ENCODE measurements around the gene DSTYK. TPM values are rescaled to one million over a fixed set of nuclear protein-coding genes. Genes with fewer than 3 reads are reported as not detected.

The DSTYK gene
- total RNA-seq, 4 donors from 2014 or later, result 15.1 to 18.7 (median 16.2) TPM

DNA sequence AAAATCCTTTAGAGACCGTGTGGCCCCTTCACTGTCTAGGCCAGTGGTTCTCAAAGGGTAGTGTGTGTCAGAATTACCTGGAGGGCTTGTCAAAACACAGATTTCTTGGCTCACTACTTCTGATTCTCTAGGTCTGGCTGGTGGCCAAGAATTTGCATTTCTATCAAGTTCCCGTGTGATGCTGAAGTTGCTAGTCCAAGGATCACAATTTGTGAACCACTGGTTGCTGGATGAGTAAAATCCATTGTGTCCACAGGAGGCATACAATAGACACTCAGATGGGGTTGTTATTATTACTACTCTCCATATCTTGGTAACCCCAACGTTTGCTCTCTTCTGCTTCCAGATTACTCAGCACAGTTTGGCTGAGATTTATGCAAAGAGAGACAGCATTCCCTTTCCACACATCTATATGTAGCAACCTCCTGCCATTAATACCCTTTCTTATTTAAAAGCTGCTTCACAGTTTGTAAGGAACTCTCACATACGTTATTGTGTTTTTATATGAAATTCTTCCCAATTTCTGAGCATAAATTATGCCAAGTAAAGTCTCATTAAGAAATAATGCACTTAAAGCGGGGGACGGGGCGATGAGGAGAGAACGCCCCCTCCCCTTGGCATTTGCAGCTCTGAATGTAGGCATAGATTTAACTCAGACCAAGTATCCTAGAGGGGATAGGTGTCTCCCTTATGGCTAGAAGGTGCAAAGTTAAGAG lies 15.5 kb upstream of the DSTYK start:
- peak overlapping the region in 3 of 4 donors; percentile 54 to 63 (median 62) for H3K27ac ChIP-seq
- ATAC-seq, result no peak
- WGBS, 2 donors (ENCODE audit: low coverage in 1 of 2), result 8 to 11% methylated on average over 6 to 8 of the region's 8 CpGs

DNA sequence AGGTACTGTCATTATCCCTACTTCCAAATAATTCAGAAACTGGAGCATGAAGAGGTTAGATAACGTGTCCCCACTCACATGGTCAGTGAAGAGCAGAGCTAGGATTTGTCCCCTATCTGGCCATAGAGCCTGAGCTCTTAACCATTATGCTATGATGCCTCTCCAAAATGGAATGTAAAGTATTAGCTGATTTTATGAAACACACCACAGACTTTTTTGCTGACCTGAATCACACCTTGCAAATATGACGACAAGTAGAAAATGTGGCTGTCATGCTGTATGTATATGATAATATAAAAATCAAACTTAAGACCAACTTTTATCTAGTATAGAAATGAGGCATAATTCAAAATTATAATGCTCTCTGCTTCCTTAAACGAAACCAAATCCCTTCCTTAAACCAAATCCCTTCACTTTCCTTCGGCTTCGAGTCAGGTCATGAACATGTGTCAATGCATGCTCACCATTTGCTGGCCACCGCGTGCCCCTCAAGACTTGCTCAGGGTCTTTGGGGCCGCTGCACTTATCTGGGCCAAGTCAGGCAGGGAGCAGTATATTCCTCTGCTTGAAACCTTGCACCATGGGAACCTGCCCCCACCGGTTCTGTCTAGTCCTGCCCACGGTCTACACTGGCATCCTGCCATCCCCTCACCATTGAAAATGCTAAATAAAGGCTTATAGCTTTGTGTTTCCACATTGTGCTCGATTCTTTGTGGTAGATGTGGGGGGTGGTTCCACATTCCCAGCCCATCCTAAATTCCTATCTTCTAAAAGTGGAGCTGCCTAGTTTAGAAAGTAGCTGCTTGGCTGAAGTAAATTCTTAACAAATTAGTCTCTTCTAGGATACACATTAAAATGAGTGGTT lies 14.6 kb upstream of the DSTYK start:
- ATAC-seq, result no peak
- 59 to 63% methylated on average over 9 to 11 of the region's 11 CpGs for WGBS, 2 donors (ENCODE audit: low coverage in 1 of 2)
- no peaks in the 10 kb centered on the region for H3K27me3 ChIP-seq
- no peaks in the 10 kb centered on the region for H3K9me3 ChIP-seq
- no peak overlapping the region for H3K27ac ChIP-seq
- TF ChIP-seq POLR2A (IDR thresholded peaks at IDR 0.05), result no peak
- no peak for TF ChIP-seq POLR2AphosphoS5 (IDR thresholded peaks at IDR 0.05)
- no peak for TF ChIP-seq EP300 (IDR thresholded peaks at IDR 0.05)
- TF ChIP-seq, protein P1, sequence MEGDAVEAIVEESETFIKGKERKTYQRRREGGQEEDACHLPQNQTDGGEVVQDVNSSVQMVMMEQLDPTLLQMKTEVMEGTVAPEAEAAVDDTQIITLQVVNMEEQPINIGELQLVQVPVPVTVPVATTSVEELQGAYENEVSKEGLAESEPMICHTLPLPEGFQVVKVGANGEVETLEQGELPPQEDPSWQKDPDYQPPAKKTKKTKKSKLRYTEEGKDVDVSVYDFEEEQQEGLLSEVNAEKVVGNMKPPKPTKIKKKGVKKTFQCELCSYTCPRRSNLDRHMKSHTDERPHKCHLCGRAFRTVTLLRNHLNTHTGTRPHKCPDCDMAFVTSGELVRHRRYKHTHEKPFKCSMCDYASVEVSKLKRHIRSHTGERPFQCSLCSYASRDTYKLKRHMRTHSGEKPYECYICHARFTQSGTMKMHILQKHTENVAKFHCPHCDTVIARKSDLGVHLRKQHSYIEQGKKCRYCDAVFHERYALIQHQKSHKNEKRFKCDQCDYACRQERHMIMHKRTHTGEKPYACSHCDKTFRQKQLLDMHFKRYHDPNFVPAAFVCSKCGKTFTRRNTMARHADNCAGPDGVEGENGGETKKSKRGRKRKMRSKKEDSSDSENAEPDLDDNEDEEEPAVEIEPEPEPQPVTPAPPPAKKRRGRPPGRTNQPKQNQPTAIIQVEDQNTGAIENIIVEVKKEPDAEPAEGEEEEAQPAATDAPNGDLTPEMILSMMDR (IDR thresholded peaks at IDR 0.05), result no peak
- peaks cover 0 to 37% (median 5%) of the 10 kb centered on the region in 3 donors for H3K4me1 ChIP-seq
- no peaks in the 10 kb centered on the region for H3K36me3 ChIP-seq
- no peak overlapping the region for H3K4me3 ChIP-seq

More for the DNA sequence above, 15.5 kb upstream of the DSTYK start:
- TF ChIP-seq POLR2A (IDR thresholded peaks at IDR 0.05), result no peak
- TF ChIP-seq, protein P1 (IDR thresholded peaks at IDR 0.05), result peak in 2 of 4 experiments; percentile 5 to 10
- Histone ChIP-seq H3K36me3 (no peaks in the 10 kb centered on the region), H3K9me3 (no peaks in the 10 kb centered on the region), H3K4me1 (peaks cover 0 to 37% (median 5%) of the 10 kb centered on the region in 3 donors), H3K4me3 (peak overlapping the region; percentile 70 to 86), H3K27me3 (no peaks in the 10 kb centered on the region)

DNA sequence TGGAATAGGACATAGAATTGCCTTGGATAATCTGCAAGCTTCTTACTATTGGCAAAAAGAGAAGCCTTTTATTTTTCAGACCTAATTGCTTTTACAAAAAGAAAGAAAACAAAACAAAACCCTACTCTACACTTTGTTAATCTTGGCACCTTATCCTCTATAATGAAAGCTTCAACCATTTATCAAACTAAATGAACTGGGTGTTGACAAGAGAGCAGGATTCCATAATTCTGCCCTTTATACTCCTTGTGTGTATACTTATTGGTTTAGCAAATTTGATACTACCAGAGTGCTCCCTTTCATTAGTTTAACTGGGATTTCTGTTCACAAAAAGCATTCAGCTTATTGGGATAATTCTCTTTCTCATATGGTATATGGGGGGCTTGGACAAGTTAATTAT lies 13.2 kb upstream of the DSTYK start:
- ATAC-seq, result no peak
- Histone ChIP-seq H3K36me3 (no peaks in the 10 kb centered on the region), H3K27me3 (no peaks in the 10 kb centered on the region), H3K27ac (no peak overlapping the region), H3K4me3 (no peak overlapping the region), H3K4me1 (peaks cover 0 to 27% (median 2%) of the 10 kb centered on the region in 3 donors), H3K9me3 (no peaks in the 10 kb centered on the region)
- no peak for TF ChIP-seq POLR2A (IDR thresholded peaks at IDR 0.05)
- no peak for TF ChIP-seq EP300 (IDR thresholded peaks at IDR 0.05)
- TF ChIP-seq POLR2AphosphoS5 (IDR thresholded peaks at IDR 0.05), result no peak
- TF ChIP-seq, protein P1 (IDR thresholded peaks at IDR 0.05), result no peak

- Histone ChIP-seq H3K27ac (no peak overlapping the region), H3K36me3 (no peaks in the 10 kb centered on the region), H3K4me1 (no peaks in the 10 kb centered on the region), H3K4me3 (no peak overlapping the region), H3K27me3 (peaks cover 8% of the 10 kb centered on the region), H3K9me3 (no peaks in the 10 kb centered on the region)
- no peak for ATAC-seq
- TF ChIP-seq POLR2A (IDR thresholded peaks at IDR 0.05) (no peak), EP300 (IDR thresholded peaks at IDR 0.05) (no peak), POLR2AphosphoS5 (IDR thresholded peaks at IDR 0.05) (no peak)
- TF ChIP-seq, protein P1 (IDR thresholded peaks at IDR 0.05), result no peak
- 47 to 67% methylated on average over 1 to 2 of the region's 2 CpGs for WGBS, 2 donors (ENCODE audit: low coverage in 1 of 2)
These were observed 8.9 kb upstream of the DSTYK start for GRCh38 chr1:205220421-205220820.
